ENCODE results near the gene NCKAP5.

- TF ChIP-seq CTCF (IDR thresholded peaks at IDR 0.05) (no peak), POLR2A (IDR thresholded peaks at IDR 0.05) (no peak)
Observed at GRCh38 chr2:133432778-133433177, 135.5 kb downstream of the NCKAP5 start.

All from ovary (tissue), 3 donors.